T47D (cell line): ENCODE data around the gene ME1.

ENCODE experiments used
- DNase-seq, 2 experiments: peaks; one replicate each; pipeline versions ENCODE4 v3.0.0 to v3.0.0-alpha.2; 2011 to 2012; ENCODE audit warnings: low read depth in 1 of 2, low spot score in 1 of 2
- JUND ChIP-seq: IDR thresholded peaks from 2 replicates; pipeline ENCODE4 v1.6.1; 2012; ENCODE audit warnings: low read depth
- in situ Hi-C: cut with HindIII; loops from 2 replicates; pipeline ENCODE4 v1.10.0; 2016; ENCODE audit warnings: low sequenced_read_pairs, low pct_unique_long_range_greater_than_20kb

The ME1 gene

DNA sequence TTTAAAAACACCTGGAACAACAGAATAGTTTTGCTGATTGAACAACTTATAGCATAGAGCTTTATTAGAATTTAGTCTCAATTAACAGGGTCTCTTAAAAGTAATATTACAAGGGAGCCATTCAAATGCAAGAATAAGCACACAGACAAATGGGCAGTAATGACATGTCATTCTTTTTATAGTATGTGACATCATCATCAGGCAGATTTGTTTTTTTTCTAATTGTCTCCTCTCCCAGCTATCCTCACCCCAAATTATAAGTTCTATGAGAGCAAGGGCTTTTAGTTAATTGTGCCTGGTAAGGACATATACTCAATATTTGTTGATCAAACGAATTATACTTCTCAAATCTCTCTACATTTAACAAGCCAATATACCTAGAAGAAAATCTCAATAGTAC lies 248.7 kb downstream of the ME1 start:
- no peak for DNase-seq

DNA sequence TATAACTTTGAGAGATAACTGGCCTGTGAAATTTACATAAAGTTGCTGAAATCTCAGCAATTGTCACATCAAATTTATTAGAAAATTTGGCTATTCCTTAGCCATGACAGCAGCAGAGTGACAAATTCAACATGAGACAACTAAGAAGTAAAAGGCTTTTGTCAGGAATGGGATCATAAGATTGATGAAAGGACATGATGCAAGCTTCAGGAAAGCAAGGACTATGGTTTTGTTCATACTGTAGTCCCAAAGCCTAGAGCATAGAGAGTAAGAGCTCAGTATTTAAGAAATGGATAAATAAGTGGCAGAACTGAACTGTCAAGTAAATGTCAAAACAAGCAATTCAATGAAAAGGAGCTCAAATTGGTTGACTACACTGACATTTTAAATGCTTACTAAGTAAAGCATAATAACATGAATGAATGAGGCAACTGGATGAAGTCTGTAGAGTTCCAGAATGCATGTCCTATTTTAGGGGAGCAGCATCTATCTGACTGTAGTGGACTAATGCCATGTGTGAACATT lies 250.4 kb downstream of the ME1 start:
- in situ Hi-C loops = no loop called here
- DNase-seq = no peak
- no peak for TF ChIP-seq JUND

More for the DNA sequence above, 248.7 kb downstream of the ME1 start:
- no peak for TF ChIP-seq JUND
- in situ Hi-C loops = no loop called here

DNA sequence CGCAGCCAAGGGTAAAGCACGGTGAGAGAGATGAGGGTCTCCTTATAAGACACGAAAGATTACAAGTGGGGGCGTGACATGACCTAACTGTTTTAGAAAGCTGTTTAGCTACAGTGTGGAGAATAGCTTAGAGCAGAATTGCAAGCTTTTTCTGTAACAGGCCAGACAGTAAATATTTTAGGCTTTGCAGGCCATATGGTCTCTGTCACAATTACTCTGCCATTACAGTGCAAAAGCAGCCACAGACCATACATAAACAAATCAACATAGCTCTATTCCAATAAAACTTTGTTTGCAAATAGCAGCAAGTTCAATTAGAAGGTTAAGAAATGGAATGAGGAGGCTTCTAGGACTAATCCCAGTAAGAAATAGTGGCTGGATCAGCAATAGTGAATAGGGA lies 254.6 kb downstream of the ME1 start:
- no peak for TF ChIP-seq JUND
- no peak for DNase-seq
- in situ Hi-C loops = no loop called here

DNA sequence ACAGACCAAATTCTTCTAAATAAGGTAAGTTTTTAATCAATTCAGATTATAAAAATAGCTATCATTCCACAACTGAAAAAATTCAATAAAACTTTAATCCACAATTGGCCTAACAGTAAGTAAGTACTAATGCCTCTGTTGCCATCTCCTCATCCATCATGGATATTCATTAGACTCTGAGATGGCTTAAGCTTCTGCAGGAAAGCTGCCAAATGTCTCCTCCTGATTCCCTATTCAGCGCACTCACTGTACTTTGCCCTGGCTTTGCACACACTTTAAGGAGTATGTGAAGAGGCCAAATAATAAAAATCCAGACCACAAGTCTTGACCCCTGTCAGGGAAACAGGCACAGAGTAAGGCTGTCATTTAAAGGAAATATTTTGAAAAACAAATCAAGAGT lies 261.3 kb downstream of the ME1 start:
- TF ChIP-seq JUND = no peak
- DNase-seq = no peak
- in situ Hi-C loops = no loop called here

DNA sequence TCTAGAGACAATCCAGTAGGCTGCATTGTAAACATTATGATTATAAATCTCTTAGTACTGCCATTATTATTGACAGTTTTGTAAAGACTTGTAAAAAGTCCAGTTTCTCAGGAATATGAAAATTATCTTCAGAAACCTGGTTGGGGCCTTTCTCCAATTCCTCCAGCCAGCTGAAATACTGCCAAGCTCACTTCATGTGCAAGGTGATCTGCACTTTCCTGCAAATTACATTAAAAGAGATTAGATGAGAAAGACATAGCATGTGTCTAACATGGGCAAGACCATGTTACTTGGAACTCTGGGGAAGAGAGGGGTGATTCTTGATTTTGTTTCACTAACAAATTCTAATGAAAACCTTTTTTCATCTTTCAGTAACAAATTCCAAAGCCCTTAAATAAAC lies 261.7 kb downstream of the ME1 start:
- no peak for TF ChIP-seq JUND
- no peak for DNase-seq
- in situ Hi-C loops = no loop called here

DNA sequence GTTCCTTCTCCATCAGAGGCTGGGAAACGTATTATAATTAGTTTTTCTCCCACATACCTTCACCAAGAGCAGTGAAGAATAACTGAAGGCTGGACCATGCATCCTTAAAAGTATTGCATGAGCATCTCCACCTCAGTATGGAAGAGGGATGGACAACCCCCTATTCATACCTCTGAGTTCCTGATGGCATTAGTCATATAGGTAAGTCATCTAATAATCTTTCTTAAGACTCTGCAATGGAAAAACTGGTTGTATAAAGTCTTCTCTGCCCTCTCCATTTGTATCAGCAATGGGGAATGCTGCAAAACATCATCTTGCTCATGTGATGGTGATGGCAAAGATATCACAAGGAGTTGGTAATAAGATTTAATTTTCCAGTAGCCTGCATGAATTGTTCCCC lies 262.3 kb downstream of the ME1 start:
- no peak for TF ChIP-seq JUND
- DNase-seq = no peak
- in situ Hi-C loops = no loop called here

DNA sequence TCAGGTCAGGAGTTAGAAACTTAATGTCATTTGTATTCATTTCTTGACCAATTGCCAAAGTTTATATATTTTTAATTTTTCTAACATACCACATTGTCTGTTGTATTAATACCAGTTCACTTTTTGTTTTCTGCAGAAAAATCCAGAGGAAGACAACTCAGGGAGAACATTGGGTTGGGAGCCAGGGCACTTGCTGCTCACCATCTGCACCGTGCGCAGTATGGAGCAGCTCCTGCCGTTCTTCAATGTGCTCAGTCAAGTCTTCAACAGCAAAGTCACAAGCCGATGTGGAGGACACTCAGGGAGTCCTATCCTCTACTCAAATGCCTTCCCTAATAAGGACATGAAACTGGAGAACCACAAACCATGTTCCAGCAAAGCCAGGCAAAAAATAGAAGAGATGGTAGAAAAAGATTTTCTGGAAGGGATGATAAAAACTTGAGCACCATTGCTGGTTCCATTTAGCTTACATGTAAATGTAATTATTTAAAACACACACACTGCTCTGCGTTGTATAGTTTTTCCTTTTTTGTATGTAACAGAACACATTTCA lies 263.0 kb downstream of the ME1 start:
- TF ChIP-seq JUND = no peak
- in situ Hi-C loops = no loop called here
- DNase-seq = no peak
